Nephron (organoid): ENCODE data around the gene IL17RE.
A peak's percentile ranks its signal among the peaks of the same experiment; 100 is the strongest.

Experiments
- H3K27ac Mint-ChIP-seq, 3 experiments: 2 replicates each; pipeline ENCODE4 v1.8.0; 2020; ENCODE audit warnings: mixed read lengths in 3 of 3, mild to moderate bottlenecking in 2 of 3, moderate library complexity in 1 of 3
- H3K27me3 Mint-ChIP-seq: 2 replicates; pipeline ENCODE4 v1.8.0; 2021; ENCODE audit warnings: low read depth, mild to moderate bottlenecking, moderate library complexity, mixed read lengths
- H3K36me3 Mint-ChIP-seq: 2 replicates; pipeline ENCODE4 v1.8.0; 2020; ENCODE audit warnings: low read depth, mixed read lengths
- H3K4me1 Mint-ChIP-seq: 2 replicates; pipeline ENCODE4 v1.8.0; 2020; ENCODE audit warnings: mixed read lengths
- H3K4me3 Mint-ChIP-seq, 3 experiments: 2 replicates each; pipeline ENCODE4 v1.8.0; 2020; ENCODE audit warnings: mild to moderate bottlenecking in 3 of 3, mixed read lengths in 3 of 3, moderate library complexity in 2 of 3
- H3K9me3 Mint-ChIP-seq: 2 replicates; pipeline ENCODE4 v1.8.0; 2020; ENCODE audit warnings: mixed read lengths
- CTCF ChIP-seq, 3 experiments: fragments of 200-600 bp; sonication (generic); IDR thresholded peaks; one replicate each; pipeline ENCODE4 v1.5.0; 2021; ENCODE audit warnings: antibody characterized with exemption in 3 of 3; ENCODE audit not compliant: unreplicated experiment in 3 of 3

IL17RE gene

GRCh38 chr3:9949115-9949514, 46.5 kb downstream of the IL17RE start:
- peaks cover 9% of the 10 kb centered on the region for H3K4me1 Mint-ChIP-seq
- peak overlapping the region in 2 of 3 experiments; percentile 32 to 46 for H3K4me3 Mint-ChIP-seq
- TF ChIP-seq CTCF (IDR thresholded peaks at IDR 0.05; ENCODE audit: unreplicated experiment in 3 of 3) = no peak
- no peaks in the 10 kb centered on the region for H3K36me3 Mint-ChIP-seq
- H3K9me3 Mint-ChIP-seq = no peaks in the 10 kb centered on the region
- H3K27me3 Mint-ChIP-seq = no peaks in the 10 kb centered on the region
- H3K27ac Mint-ChIP-seq = no peak overlapping the region

GRCh38 chr3:9949626-9950025, 47.0 kb downstream of the IL17RE start:
- Mint-ChIP-seq H3K4me1 (peaks cover 14% of the 10 kb centered on the region), H3K4me3 (peak overlapping the region in 2 of 3 experiments; percentile 32 to 46), H3K36me3 (no peaks in the 10 kb centered on the region), H3K27me3 (no peaks in the 10 kb centered on the region), H3K27ac (no peak overlapping the region), H3K9me3 (no peaks in the 10 kb centered on the region)
- TF ChIP-seq CTCF (IDR thresholded peaks at IDR 0.05; ENCODE audit: unreplicated experiment in 3 of 3) = no peak

- no peak for TF ChIP-seq CTCF (IDR thresholded peaks at IDR 0.05; ENCODE audit: unreplicated experiment in 3 of 3)
- Mint-ChIP-seq H3K4me1 (peaks cover 28% of the 10 kb centered on the region), H3K9me3 (no peaks in the 10 kb centered on the region), H3K4me3 (peak overlapping the region; percentile 79 to 84 (median 81)), H3K27me3 (peaks cover 4% of the 10 kb centered on the region), H3K36me3 (no peaks in the 10 kb centered on the region), H3K27ac (no peak overlapping the region)
Measured at GRCh38 chr3:9951126-9951525, 48.5 kb downstream of the IL17RE start.

GRCh38 chr3:9951598-9951961, 48.9 kb downstream of the IL17RE start:
- no peak for TF ChIP-seq CTCF (IDR thresholded peaks at IDR 0.05; ENCODE audit: unreplicated experiment in 3 of 3)
- Mint-ChIP-seq H3K27ac (no peak overlapping the region), H3K4me3 (peak overlapping the region; percentile 79 to 84 (median 81)), H3K36me3 (no peaks in the 10 kb centered on the region), H3K27me3 (peaks cover 4% of the 10 kb centered on the region), H3K9me3 (no peaks in the 10 kb centered on the region), H3K4me1 (peaks cover 29% of the 10 kb centered on the region)

GRCh38 chr3:9951962-9952805, 49.5 kb downstream of the IL17RE start, which contains the start of gene PRRT3:
Gene PRRT3, minus strand, starts transcription at chr3:9952408. Its CDS starts 2,293 bp downstream, at chr3:9950115.
- H3K9me3 Mint-ChIP-seq = no peaks in the 10 kb centered on the region
- no peaks in the 10 kb centered on the region for H3K36me3 Mint-ChIP-seq
- H3K4me1 Mint-ChIP-seq = peaks cover 29% of the 10 kb centered on the region
- H3K27me3 Mint-ChIP-seq = peaks cover 4% of the 10 kb centered on the region
- H3K4me3 Mint-ChIP-seq = peak within 1 kb of the TSS; percentile 84 to 88 (median 84)
- TF ChIP-seq CTCF (IDR thresholded peaks at IDR 0.05; ENCODE audit: unreplicated experiment in 3 of 3) = no peak
- H3K27ac Mint-ChIP-seq = no peak within 1 kb of the TSS
